ENCODE measurements around the gene ZBED3. TPM values are rescaled to one million over a fixed set of nuclear protein-coding genes. Genes with fewer than 3 reads are reported as not detected.

The ZBED3 gene
- total and polyA plus RNA-seq, 2 of the 4 experiments (the other 2 are of a cell fraction) = 0.18 to 2.5 TPM

GRCh38 chr5:77101298-77101697, 14.2 kb upstream of the ZBED3 start:
- BruUV-seq (replicated peaks) = no TSS peak
- no peak overlapping the region for H3K14ac ChIP-seq (replicated peaks; ENCODE audit: low read depth, low read length)
- H3K18ac ChIP-seq (ENCODE audit: low read depth, low read length) = no peak overlapping the region
- 0 out of 2 replicates have a peak, but pooled peaks cover 1% of the 10 kb centered on the region for H3K4me1 ChIP-seq (ENCODE audit: control insufficient read depth, insufficient read depth, low read length)
- H2BK5ac ChIP-seq (ENCODE audit: low read depth, low read length, poor library complexity, severe bottlenecking) = no peak overlapping the region
- H3K36me3 ChIP-seq (ENCODE audit: control insufficient read depth, insufficient read depth, low read length) = no peaks in the 10 kb centered on the region
- peaks cover 1% of the 10 kb centered on the region; the same call in 1 of the 2 replicates for H3K27me3 ChIP-seq (ENCODE audit: control insufficient read depth, insufficient read depth, low read length)
- ChIA-PET CTCF (interaction anchor here (0.9 kb wide), 1 partner anchor 24 kb away, joined by 4 read pairs; no protein-coding TSS in a partner anchor), POLR2A (ENCODE audit: unreplicated experiment) (no interaction called here)
- in situ Hi-C loops (cut with MboI; ENCODE audit: low sequenced_read_pairs) (no loop called here), dilution Hi-C loops (cut with HindIII; ENCODE audit: low sequenced_read_pairs, unreplicated experiment) (no loop called here), intact Hi-C loops (cut with micrococcal nuclease) (no loop called here)
- no peak overlapping the region for H3K4me3 ChIP-seq (ENCODE audit: insufficient read depth, low read depth, low read length)
- TF ChIP-seq FOS (IDR thresholded peaks at IDR 0.05; ENCODE audit: low read depth, low read length) = peak; percentile 27; the same call in 1 of the 2 replicates
- no peak for TF ChIP-seq RAD21 (IDR thresholded peaks at IDR 0.05; ENCODE audit: low read length)
- WGBS, 2 experiments (ENCODE audit: extremely low coverage in 2 of 2, insufficient read length in 1 of 2) = 80% methylated on average over 1 of the region's 4 CpGs; no CpG with 5 or more reads in 1 of the 2 experiments
- no peak overlapping the region for H2BK15ac ChIP-seq (ENCODE audit: low read depth, low read length)
- no peaks in the 10 kb centered on the region for H4K20me1 ChIP-seq (ENCODE audit: insufficient read depth, low read length)
- H3K9ac ChIP-seq (ENCODE audit: low read depth, low read length) = no peak overlapping the region
- H2BK120ac ChIP-seq (ENCODE audit: low read depth, low read length) = no peak overlapping the region
- no peak overlapping the region for H2AK9ac ChIP-seq (replicated peaks; ENCODE audit: low read depth, low read length, poor library complexity)
- no peak overlapping the region for H3K23ac ChIP-seq (ENCODE audit: low read depth, low read length)
- no peak overlapping the region for H4K91ac ChIP-seq (ENCODE audit: insufficient read depth, low read depth, low read length)
- H3K56ac ChIP-seq (ENCODE audit: extremely low read depth, insufficient read depth, low read length) = no peak overlapping the region
- H2BK20ac ChIP-seq (ENCODE audit: low read depth, low read length) = no peak overlapping the region
- no peak overlapping the region for H4K8ac ChIP-seq (ENCODE audit: low read depth in 2 of 2, low read length in 2 of 2)
- H3K79me1 ChIP-seq (ENCODE audit: low read depth in 1 of 2, low read length in 2 of 2) = no peaks in the 10 kb centered on the region
- peak; percentile 93 for ATAC-seq (ENCODE audit: low read depth)
- H3K4ac ChIP-seq (ENCODE audit: low read depth, low read length) = no peak overlapping the region
- no peak overlapping the region for H2AK5ac ChIP-seq (ENCODE audit: low read depth, low read length)
- no peaks in the 10 kb centered on the region for H3K9me3 ChIP-seq (ENCODE audit: control insufficient read depth, insufficient read depth, low read length)
- H3K27ac ChIP-seq (ENCODE audit: insufficient read depth, low read length) = no peak overlapping the region
- no peak overlapping the region for H3K4me2 ChIP-seq (ENCODE audit: low read depth, low read length)
- H2AFZ ChIP-seq (replicated peaks; ENCODE audit: low read length, poor library complexity) = no peak overlapping the region
- H4K5ac ChIP-seq (ENCODE audit: low read depth, low read length) = no peak overlapping the region
- peak; percentile 71 for DNase-seq
- no peaks in the 10 kb centered on the region for H3K9me1 ChIP-seq (ENCODE audit: insufficient read depth, low read length)
